CD4-positive, alpha-beta T cell (primary cell): ENCODE data around the gene ECT2. TPM values are rescaled to one million over a fixed set of nuclear protein-coding genes. Genes with fewer than 3 reads are reported as not detected.
A peak's percentile ranks its signal among the peaks of the same experiment; 100 is the strongest.

Experiments used
- ATAC-seq: fragments of 200-7000 bp; cut with Tn5 transposase; one replicate; pipeline ENCODE4 v1.10.0; 2022; ENCODE audit warnings: mild to moderate bottlenecking; ENCODE audit not compliant: poor library complexity
- CTCF ChIA-PET: fragments of 350-600 bp; sonication (Branson Sonifier 250); formaldehyde crosslinking; loops from one replicate; lab custom pipeline; 2021; ENCODE audit warnings: antibody characterized with exemption, inconsistent platforms; lab: Charles Lee
- POLR2A ChIA-PET: fragments of 350-600 bp; sonication (Branson Sonifier 250); formaldehyde crosslinking; loops from one replicate; lab custom pipeline; 2021; ENCODE audit warnings: antibody characterized with exemption, inconsistent platforms; lab: Charles Lee
- DNase-seq, 14 experiments: peaks; one replicate each; pipeline ENCODE4 v3.0.0-alpha.2; 2013 to 2020; ENCODE audit warnings: mixed read lengths in 2 of 14
- H3K27ac ChIP-seq, 2 donors: one replicate each; pipeline versions ENCODE4 v1.5.1 to v1.7.0; 2013; ENCODE audit warnings: low read length in 2 of 2, low read depth in 1 of 2, mild to moderate bottlenecking in 1 of 2
- H3K27me3 ChIP-seq, 2 experiments: 1 replicate in 1 of 2; 2 replicates in 1 of 2; pipeline versions ENCODE4 v1.6.1 to v1.7.0; 2013; ENCODE audit warnings: low read length in 2 of 2, control low read depth in 1 of 2, mild to moderate bottlenecking in 1 of 2, moderate library complexity in 1 of 2; ENCODE audit not compliant: insufficient read depth in 2 of 2, control insufficient read depth in 1 of 2
- H3K36me3 ChIP-seq: one replicate; pipeline ENCODE4 v1.6.1; 2013; ENCODE audit warnings: low read length, control low read depth; ENCODE audit not compliant: insufficient read depth
- H3K4me1 ChIP-seq: one replicate; pipeline ENCODE4 v1.6.1; 2013; ENCODE audit warnings: low read length, control low read depth; ENCODE audit not compliant: insufficient read depth
- H3K4me3 ChIP-seq: one replicate; pipeline ENCODE4 v1.5.1; 2013; ENCODE audit warnings: mild to moderate bottlenecking, low read length, moderate library complexity
- H3K9me3 ChIP-seq, 2 experiments: 1 replicate in 1 of 2; 2 replicates in 1 of 2; pipeline versions ENCODE4 v1.6.1 to v1.7.0; 2013; ENCODE audit warnings: low read length in 2 of 2, mild to moderate bottlenecking in 2 of 2, control low read depth in 1 of 2, moderate library complexity in 1 of 2; ENCODE audit not compliant: control insufficient read depth in 1 of 2, insufficient read depth in 1 of 2
- H3K27ac Mint-ChIP-seq: one replicate; pipeline ENCODE4 v1.8.0; 2020; ENCODE audit warnings: mixed read lengths
- H3K27me3 Mint-ChIP-seq: one replicate; pipeline ENCODE4 v1.8.0; 2021; ENCODE audit warnings: mixed read lengths
- H3K36me3 Mint-ChIP-seq: one replicate; pipeline ENCODE4 v1.8.0; 2021; ENCODE audit warnings: low read depth, mixed read lengths
- H3K4me1 Mint-ChIP-seq: one replicate; pipeline ENCODE4 v1.8.0; 2021; ENCODE audit warnings: low read depth, mixed read lengths
- H3K4me3 Mint-ChIP-seq: one replicate; pipeline ENCODE4 v1.8.0; 2020; ENCODE audit warnings: mild to moderate bottlenecking, mixed read lengths
- H3K9me3 Mint-ChIP-seq: one replicate; pipeline ENCODE4 v1.8.0; 2020; ENCODE audit warnings: mixed read lengths
- intact Hi-C, 2 experiments: fragments of 100-400 bp; cut with DNase I in 1 of 2; cut with micrococcal nuclease in 1 of 2; formaldehyde crosslinking; loops; one replicate each; pipeline versions ENCODE4 v1.15.1 to v1.9.0; 2023 to 2025; cut with DNase I, micrococcal nuclease
- total RNA-seq, 174 experiments: library from RNA in 2 of 174; stranded (reverse) in 2 of 174; gene quantifications; one replicate each; pipeline ENCODE4 v1.2.3 and lab custom pipeline; 2021 to 2026
- TF ChIP-seq, protein P1 (sequence below): fragments of 200-600 bp; IDR thresholded peaks from one replicate; pipeline ENCODE4 v1.8.0; 2022; ENCODE audit warnings: antibody characterized with exemption, mild to moderate bottlenecking

ECT2 gene
- total RNA-seq, 2 experiments from 2014 or later, result 0.71 to 1.1 TPM

DNA sequence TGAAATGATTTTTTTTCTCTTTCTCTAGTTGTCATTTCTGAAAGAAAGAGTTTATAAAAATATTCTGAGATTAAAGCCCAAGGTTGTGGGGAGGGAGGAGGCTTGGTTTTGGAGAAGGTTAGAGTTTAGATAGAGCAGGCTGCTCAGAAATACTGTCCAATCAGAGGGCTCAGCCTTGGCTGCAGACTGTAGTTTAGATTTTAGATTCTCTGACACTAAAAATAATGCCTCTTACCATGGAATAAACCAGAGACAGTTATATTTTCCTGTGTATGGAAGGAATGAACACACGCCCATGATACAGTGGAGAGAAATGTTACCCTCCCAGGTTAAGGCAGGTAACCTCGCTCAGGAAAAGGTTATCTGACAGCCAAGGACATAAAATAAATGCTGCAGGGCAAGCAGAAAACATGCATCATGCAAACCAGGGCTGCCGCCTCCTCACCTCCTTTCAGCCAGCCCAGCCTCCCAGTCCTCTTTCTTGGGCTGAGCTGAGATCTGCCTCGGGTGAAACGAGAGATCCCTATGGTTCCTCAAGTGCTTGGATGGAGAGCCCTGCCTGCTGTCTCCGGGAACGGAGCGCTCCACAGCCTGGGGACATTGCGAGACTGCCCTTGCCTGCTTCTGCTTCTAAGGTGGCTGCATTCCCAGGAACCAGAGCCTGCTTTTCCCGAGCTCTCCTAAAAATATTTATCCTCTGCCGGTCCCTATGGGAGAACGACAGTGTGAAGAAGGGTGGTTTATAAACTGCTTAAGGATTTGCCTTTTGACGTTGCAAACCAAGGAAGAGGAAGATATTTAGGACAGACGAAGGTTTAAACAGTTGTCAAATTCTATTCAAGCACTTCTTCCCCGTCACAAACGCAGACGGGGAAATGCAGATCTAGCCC lies 40.5 kb upstream of the ECT2 start:
- no peak overlapping the region for H3K27ac ChIP-seq
- peak overlapping the region; percentile 24 for H3K27ac Mint-ChIP-seq
- peak overlapping the region; percentile 93 for H3K4me3 ChIP-seq
- ChIA-PET CTCF (interaction anchor here (0.5 to 1.5 kb wide), 3 partner anchors 17 to 547 kb away, joined by 3 to 6 read pairs (median 3); partner anchors contain the start of gene ECT2), POLR2A (interaction anchor here (1.3 kb wide), 1 partner anchor 40 kb away, joined by 5 read pairs; the partner anchor contains the start of gene ECT2)
- no peaks in the 10 kb centered on the region for H3K9me3 Mint-ChIP-seq
- H3K4me3 Mint-ChIP-seq, result peak overlapping the region; percentile 96
- H3K36me3 ChIP-seq, result no peaks in the 10 kb centered on the region
- peaks cover 24% of the 10 kb centered on the region for H3K4me1 Mint-ChIP-seq
- peaks cover 14% of the 10 kb centered on the region for H3K4me1 ChIP-seq
- peak; percentile 7 for ATAC-seq
- peaks cover 10% of the 10 kb centered on the region for H3K36me3 Mint-ChIP-seq
- intact Hi-C loops, result no loop called here
- TF ChIP-seq, protein P1, sequence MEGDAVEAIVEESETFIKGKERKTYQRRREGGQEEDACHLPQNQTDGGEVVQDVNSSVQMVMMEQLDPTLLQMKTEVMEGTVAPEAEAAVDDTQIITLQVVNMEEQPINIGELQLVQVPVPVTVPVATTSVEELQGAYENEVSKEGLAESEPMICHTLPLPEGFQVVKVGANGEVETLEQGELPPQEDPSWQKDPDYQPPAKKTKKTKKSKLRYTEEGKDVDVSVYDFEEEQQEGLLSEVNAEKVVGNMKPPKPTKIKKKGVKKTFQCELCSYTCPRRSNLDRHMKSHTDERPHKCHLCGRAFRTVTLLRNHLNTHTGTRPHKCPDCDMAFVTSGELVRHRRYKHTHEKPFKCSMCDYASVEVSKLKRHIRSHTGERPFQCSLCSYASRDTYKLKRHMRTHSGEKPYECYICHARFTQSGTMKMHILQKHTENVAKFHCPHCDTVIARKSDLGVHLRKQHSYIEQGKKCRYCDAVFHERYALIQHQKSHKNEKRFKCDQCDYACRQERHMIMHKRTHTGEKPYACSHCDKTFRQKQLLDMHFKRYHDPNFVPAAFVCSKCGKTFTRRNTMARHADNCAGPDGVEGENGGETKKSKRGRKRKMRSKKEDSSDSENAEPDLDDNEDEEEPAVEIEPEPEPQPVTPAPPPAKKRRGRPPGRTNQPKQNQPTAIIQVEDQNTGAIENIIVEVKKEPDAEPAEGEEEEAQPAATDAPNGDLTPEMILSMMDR, result no peak
- no peaks in the 10 kb centered on the region for H3K9me3 ChIP-seq
- H3K27me3 Mint-ChIP-seq, result no peaks in the 10 kb centered on the region
- DNase-seq, result peak in 2 of 14 experiments; percentile 8 to 27
- no peaks in the 10 kb centered on the region for H3K27me3 ChIP-seq

DNA sequence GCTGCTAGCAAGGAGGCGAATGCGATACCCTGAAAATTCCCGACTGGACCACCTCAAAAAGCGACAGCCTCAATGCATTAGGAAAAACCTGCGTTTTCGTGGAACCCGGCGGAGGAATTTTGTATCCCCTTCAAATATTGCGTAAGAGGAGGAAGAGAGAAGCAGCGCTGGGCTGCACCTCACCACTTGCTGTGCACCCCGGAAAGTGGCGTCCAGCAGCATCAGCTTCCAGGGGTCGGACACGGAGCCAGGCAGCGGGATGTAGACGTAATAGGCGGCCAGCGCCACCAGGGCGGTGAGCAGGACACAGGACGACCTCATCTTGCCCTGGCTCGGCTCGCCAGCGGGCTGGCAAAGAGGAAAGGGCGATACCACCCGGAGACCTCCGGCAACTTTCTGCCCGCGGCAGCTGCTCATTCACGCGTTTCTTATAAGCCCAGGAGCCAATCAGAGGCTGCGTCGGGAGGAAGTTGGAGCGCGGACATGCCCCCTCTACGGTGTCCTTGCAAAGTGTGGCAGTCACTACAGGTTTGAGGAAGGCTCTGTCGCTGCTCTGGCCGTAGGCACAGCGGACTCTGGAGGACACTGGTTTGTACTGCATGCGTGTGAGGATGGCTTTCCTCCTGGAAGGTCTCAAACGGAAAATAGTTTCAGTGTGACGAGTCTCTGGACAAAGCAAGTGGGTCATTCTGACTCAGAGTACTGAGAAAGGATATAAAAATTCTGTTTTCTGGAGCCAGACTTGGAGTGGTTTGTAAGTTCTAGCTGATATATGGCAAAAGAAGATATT lies 39.7 kb upstream of the ECT2 start, which contains the start of gene NCEH1:
Gene NCEH1, minus strand, starts transcription at position 404 of the 790 bp plus-strand sequence. Its CDS starts 83 bp downstream, at position 321.
- peak; percentile 34 to 89 (median 56) for DNase-seq
- Mint-ChIP-seq H3K4me3 (peak within 1 kb of the TSS; percentile 96), H3K36me3 (peaks cover 10% of the 10 kb centered on the region), H3K27me3 (no peaks in the 10 kb centered on the region), H3K27ac (peak within 1 kb of the TSS; percentile 24), H3K4me1 (peaks cover 20% of the 10 kb centered on the region), H3K9me3 (no peaks in the 10 kb centered on the region)
- Histone ChIP-seq H3K27me3 (no peaks in the 10 kb centered on the region), H3K4me3 (peak within 1 kb of the TSS; percentile 93), H3K4me1 (peaks cover 14% of the 10 kb centered on the region), H3K27ac (no peak within 1 kb of the TSS), H3K9me3 (no peaks in the 10 kb centered on the region), H3K36me3 (no peaks in the 10 kb centered on the region)
- intact Hi-C loops, result no loop called here
- peak; percentile 91 for ATAC-seq
- ChIA-PET CTCF (interaction anchor here (0.5 to 1.5 kb wide), 3 partner anchors 16 to 548 kb away, joined by 3 to 6 read pairs (median 3); partner anchors contain the start of gene ECT2), POLR2A (interaction anchor here (1.3 kb wide), 1 partner anchor 39 kb away, joined by 5 read pairs; the partner anchor contains the start of gene ECT2)
- TF ChIP-seq, protein P1, result peak; percentile 62

DNA sequence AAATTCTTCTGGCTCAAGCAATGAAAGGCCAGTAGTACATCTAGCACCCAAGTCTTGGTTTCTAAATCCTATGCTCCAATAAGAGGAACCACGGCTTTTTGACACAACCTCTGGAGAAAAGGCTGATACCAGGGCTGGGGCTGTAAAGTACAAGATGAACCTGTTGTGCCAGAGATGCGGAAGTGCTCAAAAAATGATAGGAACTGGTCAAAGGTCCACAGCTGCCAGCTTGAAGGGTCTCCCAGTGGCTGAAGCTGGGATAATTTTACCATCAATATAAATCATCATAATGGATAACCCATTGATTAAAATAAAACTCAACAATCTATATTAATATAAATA lies 39.1 kb upstream of the ECT2 start:
- Histone ChIP-seq H3K4me3 (peak overlapping the region; percentile 93), H3K27ac (no peak overlapping the region), H3K4me1 (peaks cover 14% of the 10 kb centered on the region), H3K9me3 (no peaks in the 10 kb centered on the region), H3K36me3 (no peaks in the 10 kb centered on the region), H3K27me3 (no peaks in the 10 kb centered on the region)
- H3K36me3 Mint-ChIP-seq, result peaks cover 10% of the 10 kb centered on the region
- no peak for ATAC-seq
- no peak for DNase-seq
- H3K9me3 Mint-ChIP-seq, result no peaks in the 10 kb centered on the region
- TF ChIP-seq, protein P1, result no peak
- ChIA-PET POLR2A (interaction anchor here (0.6 to 1.3 kb wide), 2 partner anchors 35 to 39 kb away, joined by 3 to 5 read pairs; partner anchors contain the start of gene ECT2), CTCF (interaction anchor here (1.0 to 1.5 kb wide), 2 partner anchors 15 to 39 kb away, joined by 3 to 6 read pairs; partner anchors contain the start of gene ECT2)
- H3K27ac Mint-ChIP-seq, result peak overlapping the region; percentile 24
- H3K4me1 Mint-ChIP-seq, result peaks cover 20% of the 10 kb centered on the region
- no peaks in the 10 kb centered on the region for H3K27me3 Mint-ChIP-seq
- intact Hi-C loops, result no loop called here
- H3K4me3 Mint-ChIP-seq, result peak overlapping the region; percentile 96
